ENCODE measurements around the gene PLCB3. TPM values are rescaled to one million over a fixed set of nuclear protein-coding genes. Genes with fewer than 3 reads are reported as not detected.

PLCB3 gene
- polyA plus RNA-seq, 1 experiment = 30.2 TPM

- Histone ChIP-seq H3K27me3 (ENCODE audit: control insufficient read depth, insufficient read depth, low read length) (no peaks in the 10 kb centered on the region), H3K36me3 (ENCODE audit: control insufficient read depth, insufficient read depth, low read length) (peaks cover 14% of the 10 kb centered on the region), H3K4me3 (ENCODE audit: low read depth, low read length) (no peak overlapping the region)
- ChIA-PET CTCF (interaction anchor here (0.7 to 16.6 kb wide), 6 partner anchors 17 to 94 kb away, joined by 3 to 229 read pairs (median 4); partner anchors contain the start of genes CATSPERZ, ESRRA, FKBP2 and NUDT22), POLR2A (no interaction called here)
- TF ChIP-seq CTCF (IDR thresholded peaks at IDR 0.05; ENCODE audit: insufficient read depth, low read depth, low read length) = no peak
- DNase-seq (ENCODE audit: low read depth) = no peak
These were observed 42.4 kb upstream of the PLCB3 start for GRCh38 chr11:64208796-64209562.

- no peak for TF ChIP-seq CTCF (IDR thresholded peaks at IDR 0.05; ENCODE audit: insufficient read depth, low read depth, low read length)
- Histone ChIP-seq H3K4me3 (ENCODE audit: low read depth, low read length) (no peak overlapping the region), H3K36me3 (ENCODE audit: control insufficient read depth, insufficient read depth, low read length) (peaks cover 10% of the 10 kb centered on the region), H3K27me3 (ENCODE audit: control insufficient read depth, insufficient read depth, low read length) (no peaks in the 10 kb centered on the region)
- ChIA-PET CTCF (interaction anchor here (1.0 to 16.6 kb wide), 4 partner anchors 17 to 93 kb away, joined by 3 to 229 read pairs (median 25); partner anchors contain the start of genes CATSPERZ, ESRRA, NUDT22 and PLCB3), POLR2A (no interaction called here)
- DNase-seq (ENCODE audit: low read depth) = no peak
These were observed 41.8 kb upstream of the PLCB3 start for GRCh38 chr11:64209563-64209843.

GRCh38 chr11:64210301-64211020 lies 40.9 kb upstream of the PLCB3 start:
- no peak for DNase-seq (ENCODE audit: low read depth)
- Histone ChIP-seq H3K27me3 (ENCODE audit: control insufficient read depth, insufficient read depth, low read length) (no peaks in the 10 kb centered on the region), H3K36me3 (ENCODE audit: control insufficient read depth, insufficient read depth, low read length) (peaks cover 8% of the 10 kb centered on the region), H3K4me3 (ENCODE audit: low read depth, low read length) (no peak overlapping the region)
- CTCF ChIA-PET = interaction anchor here (1.0 to 16.6 kb wide), 3 partner anchors 16 to 92 kb away, joined by 3 to 229 read pairs (median 4); partner anchors contain the start of genes CATSPERZ, ESRRA, NUDT22 and TRPT1
- TF ChIP-seq CTCF (IDR thresholded peaks at IDR 0.05; ENCODE audit: insufficient read depth, low read depth, low read length) = no peak
- POLR2A ChIA-PET = no interaction called here

GRCh38 chr11:64211181-64211872 lies 40.0 kb upstream of the PLCB3 start:
- TF ChIP-seq CTCF (IDR thresholded peaks at IDR 0.05; ENCODE audit: insufficient read depth, low read depth, low read length) = no peak
- H3K36me3 ChIP-seq (ENCODE audit: control insufficient read depth, insufficient read depth, low read length) = peaks cover 2% of the 10 kb centered on the region
- ChIA-PET CTCF (interaction anchor here (0.9 to 16.6 kb wide), 3 partner anchors 15 to 91 kb away, joined by 3 to 229 read pairs (median 5); partner anchors contain the start of genes CATSPERZ, ESRRA, NUDT22 and TRPT1), POLR2A (no interaction called here)
- DNase-seq (ENCODE audit: low read depth) = no peak
- H3K27me3 ChIP-seq (ENCODE audit: control insufficient read depth, insufficient read depth, low read length) = no peaks in the 10 kb centered on the region
- H3K4me3 ChIP-seq (ENCODE audit: low read depth, low read length) = no peak overlapping the region

- Histone ChIP-seq H3K4me3 (ENCODE audit: low read depth, low read length) (no peak overlapping the region), H3K27me3 (ENCODE audit: control insufficient read depth, insufficient read depth, low read length) (no peaks in the 10 kb centered on the region), H3K36me3 (ENCODE audit: control insufficient read depth, insufficient read depth, low read length) (peaks cover 6% of the 10 kb centered on the region)
- no peak for TF ChIP-seq CTCF (IDR thresholded peaks at IDR 0.05; ENCODE audit: insufficient read depth, low read depth, low read length)
- ChIA-PET CTCF (interaction anchor here (0.8 to 5.2 kb wide), 4 partner anchors 8 to 85 kb away, joined by 4 to 26 read pairs (median 6); partner anchors contain the start of genes FERMT3 and STIP1), POLR2A (no interaction called here)
- DNase-seq (ENCODE audit: low read depth) = no peak
These were observed 34.5 kb upstream of the PLCB3 start for GRCh38 chr11:64216879-64217278.
